HCT116 (cell line): ENCODE data around the gene CABLES1. TPM values are rescaled to one million over a fixed set of nuclear protein-coding genes. Genes with fewer than 3 reads are reported as not detected.

Experiments used
- ATAC-seq: fragments of 200-7000 bp; cut with Tn5 transposase; 2 replicates; pipeline ENCODE4 v1.9.1; 2020; ENCODE audit warnings: mild to moderate bottlenecking, moderate library complexity
- BruUV-seq: library from RNA; stranded (reverse); fragments of 400-500 nt; replicated peaks from 2 replicates; lab custom pipeline; 2021; lab: Mats Ljungman, UMichigan
- CTCF ChIA-PET: fragments of 300-600 bp; sonication (Branson Sonifier 250); formaldehyde crosslinking; loops from one replicate; lab custom pipeline; 2021; ENCODE audit warnings: antibody characterized with exemption; lab: Charles Lee
- POLR2A ChIA-PET: fragments of 300-600, 350-600 bp; sonication (Branson Sonifier 250); formaldehyde crosslinking; loops from one replicate; lab custom pipeline; 2021; ENCODE audit warnings: antibody characterized with exemption; lab: Charles Lee
- RAD21 ChIA-PET, 2 experiments: fragments of 300-600 bp; sonication (Branson Sonifier 250); formaldehyde crosslinking; loops; one replicate each; lab custom pipeline; 2023; ENCODE audit warnings: low total read pairs in 2 of 2; ENCODE audit not compliant: uncharacterized antibody in 2 of 2, unreplicated experiment in 2 of 2, low non-redundant PET in 1 of 2; lab: Charles Lee
- DNase-seq: peaks from one replicate; pipeline ENCODE4 v3.0.0-alpha.2; 2010; ENCODE audit warnings: low read depth, low spot score
- H2AFZ ChIP-seq: fragments of 200-600 bp; shearing (Covaris generic), sonication (generic); 2 replicates; pipeline ENCODE4 v1.6.1; 2017; ENCODE audit warnings: low read depth, mixed run types, mixed read lengths, antibody characterized with exemption, low read length; ENCODE audit not compliant: poor library complexity, severe bottlenecking
- H3K27ac ChIP-seq: 2 replicates; pipeline ENCODE4 v1.5.1; 2012; ENCODE audit warnings: low read depth, low read length
- H3K27me3 ChIP-seq: fragments of 200-600 bp; sonication (generic); 2 replicates; pipeline ENCODE4 v1.6.1; 2016; ENCODE audit warnings: mixed run types, low read length, mixed read lengths; ENCODE audit not compliant: insufficient read depth
- H3K36me3 ChIP-seq, 2 experiments: fragments of 200-500 bp in 1 of 2; fragments of 200-600 bp in 1 of 2; sonication (Bioruptor generic) in 1 of 2; sonication (generic) in 1 of 2; 2 replicates each; pipeline versions ENCODE4 v1.5.1 to v1.6.1; 2014 to 2016; ENCODE audit warnings: low read length in 2 of 2, inconsistent platforms in 1 of 2, mixed read lengths in 1 of 2, mixed run types in 1 of 2; ENCODE audit not compliant: insufficient read depth in 2 of 2, control insufficient read depth in 1 of 2
- H3K4me1 ChIP-seq, 2 experiments: fragments of 200-600 bp in 1 of 2; sonication (generic) in 1 of 2; 2 replicates each; pipeline versions ENCODE4 v1.5.1 to v1.6.1; 2012 to 2017; ENCODE audit warnings: low read length in 2 of 2, inconsistent platforms in 1 of 2, mild to moderate bottlenecking in 1 of 2, mixed read lengths in 1 of 2, mixed run types in 1 of 2, moderate library complexity in 1 of 2; ENCODE audit not compliant: insufficient read depth in 2 of 2, control insufficient read depth in 1 of 2
- H3K4me2 ChIP-seq: fragments of 200-600 bp; sonication (generic); 2 replicates; pipeline ENCODE4 v1.6.1; 2017; ENCODE audit warnings: mixed run types, low read length, mixed read lengths
- H3K4me3 ChIP-seq, 2 experiments: fragments of 200-600 bp in 1 of 2; sonication (generic) in 1 of 2; replicated peaks in 1 of 2; 2 replicates each; pipeline ENCODE4 v1.5.1; 2011 to 2016; ENCODE audit warnings: low read length in 2 of 2, control low read depth in 1 of 2, low read depth in 1 of 2, mild to moderate bottlenecking in 1 of 2, mixed read lengths in 1 of 2, mixed run types in 1 of 2
- H3K79me2 ChIP-seq: fragments of 200-600 bp; sonication (generic); 2 replicates; pipeline ENCODE4 v1.6.1; 2017; ENCODE audit warnings: mild to moderate bottlenecking, mixed run types, low read length, moderate library complexity, mixed read lengths; ENCODE audit not compliant: insufficient read depth
- H3K9ac ChIP-seq: fragments of 200-600 bp; sonication (generic); 2 replicates; pipeline ENCODE4 v1.6.1; 2016; ENCODE audit warnings: low read length, mixed read lengths
- H3K9me2 ChIP-seq: fragments of 200-600 bp; sonication (generic), shearing (Covaris generic); 2 replicates; pipeline ENCODE4 v1.6.1; 2017; ENCODE audit warnings: mixed run types, mild to moderate bottlenecking, moderate library complexity; ENCODE audit not compliant: insufficient read depth
- H3K9me3 ChIP-seq, 2 experiments: fragments of 200-500 bp in 1 of 2; fragments of 200-600 bp in 1 of 2; sonication (Bioruptor generic) in 1 of 2; sonication (generic) in 1 of 2; 2 replicates each; pipeline ENCODE4 v1.6.1; 2014 to 2017; ENCODE audit warnings: low read length in 2 of 2, mixed read lengths in 2 of 2, inconsistent platforms in 1 of 2, low read depth in 1 of 2, mild to moderate bottlenecking in 1 of 2, mixed run types in 1 of 2, moderate library complexity in 1 of 2; ENCODE audit not compliant: control insufficient read depth in 1 of 2, insufficient read depth in 1 of 2
- H4K20me1 ChIP-seq: fragments of 200-600 bp; sonication (generic), shearing (Covaris generic); 2 replicates; pipeline ENCODE4 v1.6.1; 2017; ENCODE audit warnings: mixed run types, mild to moderate bottlenecking, moderate library complexity; ENCODE audit not compliant: insufficient read depth
- CBX3 ChIP-seq: IDR thresholded peaks from 2 replicates; pipeline ENCODE4 v1.6.1; 2012; ENCODE audit warnings: low read depth
- CEBPB ChIP-seq: IDR thresholded peaks from 2 replicates; pipeline ENCODE4 v1.6.1; 2012; ENCODE audit warnings: low read depth
- EZH2phosphoT487 ChIP-seq: fragments of 200-600 bp; IDR thresholded peaks from 2 replicates; pipeline ENCODE4 v1.6.1; 2018; ENCODE audit warnings: antibody characterized with exemption, borderline replicate concordance
- POLR2A ChIP-seq: IDR thresholded peaks from 2 replicates; pipeline ENCODE4 v1.7.0; 2011; ENCODE audit warnings: borderline replicate concordance; ENCODE audit not compliant: insufficient read depth, insufficient read length; ENCODE audit errors: extremely low read depth
- RAD21 ChIP-seq: IDR thresholded peaks from 2 replicates; pipeline ENCODE4 v1.6.1; 2012; ENCODE audit warnings: low read depth, mild to moderate bottlenecking
- SRF ChIP-seq: IDR thresholded peaks from 2 replicates; pipeline ENCODE4 v1.6.1; 2012; ENCODE audit warnings: low read depth
- TCF7L2 ChIP-seq: IDR thresholded peaks from 2 replicates; pipeline ENCODE4 v1.7.0; 2011; ENCODE audit warnings: borderline replicate concordance, inconsistent platforms; ENCODE audit not compliant: insufficient read depth, insufficient read length; ENCODE audit errors: extremely low read depth
- ZNF274 ChIP-seq: fragments of 200-500 bp; sonication (Bioruptor generic); IDR thresholded peaks from 2 replicates; pipeline ENCODE4 v1.6.1; 2014; ENCODE audit warnings: mild to moderate bottlenecking, low read depth, low read length, inconsistent platforms
- intact Hi-C: fragments of 100-400 bp; cut with micrococcal nuclease; formaldehyde crosslinking; loops from 2 replicates; pipeline ENCODE4 v1.10.0; 2022
- total RNA-seq: library from RNA; stranded (reverse); gene quantifications from one replicate; pipeline ENCODE4 v1.2.1, GENCODE V29; 2021; ENCODE audit not compliant: unreplicated experiment
- TF ChIP-seq, protein P1 (sequence below): IDR thresholded peaks from 2 replicates; pipeline ENCODE4 v1.6.1; 2012
- TF ChIP-seq, protein P2 (sequence below): IDR thresholded peaks from 2 replicates; pipeline ENCODE4 v1.6.1; 2012; ENCODE audit warnings: low read depth

The CABLES1 gene
- total RNA-seq, 1 experiment from 2014 or later, result 7.7 TPM

- intact Hi-C loops, result no loop called here
- no peaks in the 10 kb centered on the region for H3K79me2 ChIP-seq
- H3K27ac ChIP-seq, result no peak overlapping the region
- H3K9me2 ChIP-seq, result no peaks in the 10 kb centered on the region
- no peak overlapping the region for H3K4me3 ChIP-seq
- BruUV-seq, result no TSS peak
- ChIA-PET CTCF (no interaction called here), POLR2A (no interaction called here), RAD21 (no interaction called here)
- no peak overlapping the region for H3K9ac ChIP-seq
- TF ChIP-seq CEBPB (no peak), CBX3 (no peak), SRF (no peak), ZNF274 (no peak), POLR2A (no peak), EZH2phosphoT487 (no peak), RAD21 (no peak), TCF7L2 (no peak)
- TF ChIP-seq, protein P1, sequence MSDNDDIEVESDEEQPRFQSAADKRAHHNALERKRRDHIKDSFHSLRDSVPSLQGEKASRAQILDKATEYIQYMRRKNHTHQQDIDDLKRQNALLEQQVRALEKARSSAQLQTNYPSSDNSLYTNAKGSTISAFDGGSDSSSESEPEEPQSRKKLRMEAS, result no peak
- TF ChIP-seq, protein P2, sequence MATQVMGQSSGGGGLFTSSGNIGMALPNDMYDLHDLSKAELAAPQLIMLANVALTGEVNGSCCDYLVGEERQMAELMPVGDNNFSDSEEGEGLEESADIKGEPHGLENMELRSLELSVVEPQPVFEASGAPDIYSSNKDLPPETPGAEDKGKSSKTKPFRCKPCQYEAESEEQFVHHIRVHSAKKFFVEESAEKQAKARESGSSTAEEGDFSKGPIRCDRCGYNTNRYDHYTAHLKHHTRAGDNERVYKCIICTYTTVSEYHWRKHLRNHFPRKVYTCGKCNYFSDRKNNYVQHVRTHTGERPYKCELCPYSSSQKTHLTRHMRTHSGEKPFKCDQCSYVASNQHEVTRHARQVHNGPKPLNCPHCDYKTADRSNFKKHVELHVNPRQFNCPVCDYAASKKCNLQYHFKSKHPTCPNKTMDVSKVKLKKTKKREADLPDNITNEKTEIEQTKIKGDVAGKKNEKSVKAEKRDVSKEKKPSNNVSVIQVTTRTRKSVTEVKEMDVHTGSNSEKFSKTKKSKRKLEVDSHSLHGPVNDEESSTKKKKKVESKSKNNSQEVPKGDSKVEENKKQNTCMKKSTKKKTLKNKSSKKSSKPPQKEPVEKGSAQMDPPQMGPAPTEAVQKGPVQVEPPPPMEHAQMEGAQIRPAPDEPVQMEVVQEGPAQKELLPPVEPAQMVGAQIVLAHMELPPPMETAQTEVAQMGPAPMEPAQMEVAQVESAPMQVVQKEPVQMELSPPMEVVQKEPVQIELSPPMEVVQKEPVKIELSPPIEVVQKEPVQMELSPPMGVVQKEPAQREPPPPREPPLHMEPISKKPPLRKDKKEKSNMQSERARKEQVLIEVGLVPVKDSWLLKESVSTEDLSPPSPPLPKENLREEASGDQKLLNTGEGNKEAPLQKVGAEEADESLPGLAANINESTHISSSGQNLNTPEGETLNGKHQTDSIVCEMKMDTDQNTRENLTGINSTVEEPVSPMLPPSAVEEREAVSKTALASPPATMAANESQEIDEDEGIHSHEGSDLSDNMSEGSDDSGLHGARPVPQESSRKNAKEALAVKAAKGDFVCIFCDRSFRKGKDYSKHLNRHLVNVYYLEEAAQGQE, result no peak
- no peaks in the 10 kb centered on the region for H3K4me1 ChIP-seq
- no peaks in the 10 kb centered on the region for H3K36me3 ChIP-seq
- H4K20me1 ChIP-seq, result no peaks in the 10 kb centered on the region
- H3K9me3 ChIP-seq, result no peaks in the 10 kb centered on the region
- no peak overlapping the region for H3K4me2 ChIP-seq
- DNase-seq, result no peak
- no peaks in the 10 kb centered on the region for H3K27me3 ChIP-seq
- H2AFZ ChIP-seq, result no peak overlapping the region
- ATAC-seq, result no peak
These were observed 27.2 kb downstream of the CABLES1 start for GRCh38 chr18:23162473-23162872.
